Activated CD4-positive, alpha-beta T cell treated with anti-CD3 and anti-CD28 coated beads for 1 hour (primary cell): ENCODE measurements around the gene PDE7B.

Source experiments
- DNase-seq: peaks from one replicate; pipeline ENCODE4 v3.0.0-alpha.2; 2020

Gene PDE7B

GRCh38 chr6:136160250-136160649 is 308.7 kb downstream of the PDE7B start:
- no peak for DNase-seq

- no peak for DNase-seq
Observed at GRCh38 chr6:136161950-136162349, 310.4 kb downstream of the PDE7B start.

- DNase-seq = no peak
Observed at GRCh38 chr6:136163260-136163659, 311.8 kb downstream of the PDE7B start.

GRCh38 chr6:136166815-136167214 is 315.3 kb downstream of the PDE7B start:
- DNase-seq = no peak

GRCh38 chr6:136169394-136170148 is 318.1 kb downstream of the PDE7B start:
- no peak for DNase-seq

GRCh38 chr6:136171231-136171630 is 319.7 kb downstream of the PDE7B start:
- DNase-seq = no peak

GRCh38 chr6:136173519-136174507 is 322.3 kb downstream of the PDE7B start:
- DNase-seq = no peak

- no peak for DNase-seq
Observed at GRCh38 chr6:136174510-136174909, 323.0 kb downstream of the PDE7B start.

GRCh38 chr6:136175873-136176272 is 324.4 kb downstream of the PDE7B start:
- no peak for DNase-seq

GRCh38 chr6:136178749-136179148 is 327.2 kb downstream of the PDE7B start:
- DNase-seq = no peak

GRCh38 chr6:136180704-136181511 is 329.4 kb downstream of the PDE7B start:
- DNase-seq = no peak

- DNase-seq = no peak
Observed at GRCh38 chr6:136181512-136181833, 330.0 kb downstream of the PDE7B start.

GRCh38 chr6:136181861-136182260 is 330.4 kb downstream of the PDE7B start:
- DNase-seq = no peak

GRCh38 chr6:136184738-136185137 is 333.2 kb downstream of the PDE7B start:
- DNase-seq = no peak

GRCh38 chr6:136186363-136186762 is 334.9 kb downstream of the PDE7B start:
- DNase-seq = no peak

GRCh38 chr6:136188486-136188885 is 337.0 kb downstream of the PDE7B start:
- no peak for DNase-seq

- DNase-seq = no peak
Observed at GRCh38 chr6:136189104-136189503, 337.6 kb downstream of the PDE7B start.

GRCh38 chr6:136191606-136192312 is 340.3 kb downstream of the PDE7B start:
- DNase-seq = no peak

GRCh38 chr6:136192902-136193301 is 341.4 kb downstream of the PDE7B start:
- DNase-seq = no peak

GRCh38 chr6:136201732-136202131 is 350.2 kb downstream of the PDE7B start:
- no peak for DNase-seq

- no peak for DNase-seq
Observed at GRCh38 chr6:136208783-136209182, 357.3 kb downstream of the PDE7B start.

- no peak for DNase-seq
Observed at GRCh38 chr6:136209496-136209895, 358.0 kb downstream of the PDE7B start.
